HepG2 (cell line): ENCODE measurements around the gene HMCN2. TPM values are rescaled to one million over a fixed set of nuclear protein-coding genes. Genes with fewer than 3 reads are reported as not detected.

ENCODE experiments used
- ATAC-seq: fragments of 200-7000 bp; cut with Tn5 transposase; 3 replicates; pipeline ENCODE4 v1.9.1; 2020; ENCODE audit warnings: mild to moderate bottlenecking, moderate library complexity
- BruUV-seq: library from RNA; stranded (reverse); fragments of 400-500 nt; replicated peaks from 2 replicates; lab custom pipeline; 2021; lab: Mats Ljungman, UMichigan
- CTCF ChIA-PET: fragments of 300-600 bp; formaldehyde crosslinking; extraction: SDS; loops from one replicate; lab custom pipeline; 2021; ENCODE audit warnings: low total read pairs, inconsistent platforms, low intra/inter-chr PET ratio; lab: Yijun Ruan, JAX
- POLR2A ChIA-PET: fragments of 350-600 bp; sonication (Branson Sonifier 250); formaldehyde crosslinking; loops from one replicate; lab custom pipeline; 2020; ENCODE audit warnings: antibody characterized with exemption, inconsistent platforms; lab: Yijun Ruan, JAX
- DNase-seq: peaks from one replicate; pipeline ENCODE4 v3.0.0-alpha.2; 2015; ENCODE audit warnings: low spot score
- FAIRE-seq: peaks from 3 replicates; lab custom pipeline; 2011; peaks lifted over from hg19 to GRCh38; lab: Jason Lieb, UNC
- H2AFZ ChIP-seq: one replicate; pipeline ENCODE4 v1.6.1; 2011; ENCODE audit warnings: low read length, inconsistent platforms
- H3K27ac ChIP-seq: fragments of 300-600 bp; 3 replicates; pipeline ENCODE4 v1.8.0; 2011; ENCODE audit warnings: mixed run types, mild to moderate bottlenecking, mixed read lengths, low read length, inconsistent platforms; ENCODE audit not compliant: insufficient read depth; ENCODE audit errors: extremely low read length
- H3K27me3 ChIP-seq, 2 experiments: fragments of 200-600 bp in 1 of 2; 2 replicates in 1 of 2; 3 replicates in 1 of 2; pipeline versions ENCODE4 v1.6.0 to v1.8.0; 2011; ENCODE audit warnings: low read length in 2 of 2, mild to moderate bottlenecking in 2 of 2, moderate library complexity in 2 of 2, inconsistent platforms in 1 of 2; ENCODE audit not compliant: insufficient read depth in 2 of 2, control insufficient read depth in 1 of 2
- H3K36me3 ChIP-seq, 2 experiments: fragments of 200-600 bp in 1 of 2; replicated peaks in 1 of 2; 2 replicates in 1 of 2; 3 replicates in 1 of 2; pipeline versions ENCODE4 v1.5.1 to v1.8.0; 2011; ENCODE audit warnings: low read length in 2 of 2, inconsistent platforms in 1 of 2; ENCODE audit not compliant: insufficient read depth in 2 of 2, control insufficient read depth in 1 of 2
- H3K4me1 ChIP-seq: 2 replicates; pipeline ENCODE4 v1.5.1; 2012; ENCODE audit warnings: low read length, inconsistent platforms; ENCODE audit not compliant: insufficient read depth
- H3K4me2 ChIP-seq: 2 replicates; pipeline ENCODE4 v1.6.0; 2011; ENCODE audit warnings: low read depth, low read length, inconsistent platforms
- H3K4me3 ChIP-seq, 3 experiments: fragments of 200-600 bp in 1 of 3; sonication (generic), shearing (Covaris generic) in 1 of 3; replicated peaks in 1 of 3; 2 replicates each; pipeline ENCODE4 v1.5.1; 2011 to 2016; ENCODE audit warnings: low read length in 3 of 3, inconsistent platforms in 2 of 3, low read depth in 2 of 3, mild to moderate bottlenecking in 2 of 3, control low read depth in 1 of 3, mixed read lengths in 1 of 3; ENCODE audit not compliant: insufficient read depth in 1 of 3
- H3K79me2 ChIP-seq: one replicate; pipeline ENCODE4 v1.6.1; 2011; ENCODE audit warnings: low read length, inconsistent platforms; ENCODE audit not compliant: insufficient read depth
- H3K9ac ChIP-seq: 2 replicates; pipeline ENCODE4 v1.6.0; 2011; ENCODE audit warnings: mild to moderate bottlenecking, low read depth, low read length, inconsistent platforms; ENCODE audit not compliant: insufficient read depth
- H3K9me3 ChIP-seq: 2 replicates; pipeline ENCODE4 v1.5.1; 2012; ENCODE audit warnings: mild to moderate bottlenecking, low read length
- H4K20me1 ChIP-seq: 2 replicates; pipeline ENCODE4 v1.6.0; 2011; ENCODE audit warnings: inconsistent platforms, mild to moderate bottlenecking, low read length, moderate library complexity; ENCODE audit not compliant: insufficient read depth
- ADNP ChIP-seq: sonication (generic); formaldehyde crosslinking; IDR thresholded peaks from 2 replicates; pipeline ENCODE4 v1.4.0; 2020; ENCODE audit warnings: missing genetic modification reagents
- ATRX ChIP-seq: sonication (generic); formaldehyde crosslinking; IDR thresholded peaks from 2 replicates; pipeline ENCODE4 v1.4.0; 2020; ENCODE audit warnings: missing genetic modification reagents, borderline replicate concordance
- CC2D1A ChIP-seq: sonication (generic); formaldehyde crosslinking; IDR thresholded peaks from 2 replicates; pipeline ENCODE4 v1.8.1; 2023; ENCODE audit warnings: mild to moderate bottlenecking, missing genetic modification reagents
- IRX3 ChIP-seq: sonication (generic); formaldehyde crosslinking; IDR thresholded peaks from 2 replicates; pipeline ENCODE4 v1.8.1; 2023; ENCODE audit warnings: mild to moderate bottlenecking, low read depth, missing genetic modification reagents, borderline replicate concordance
- JUND ChIP-seq: sonication (generic); formaldehyde crosslinking; IDR thresholded peaks from 2 replicates; pipeline ENCODE4 v1.8.0; 2022; ENCODE audit warnings: mild to moderate bottlenecking, missing genetic modification reagents
- PCBP2 ChIP-seq: fragments of 200-400 bp; formaldehyde crosslinking; optimal IDR thresholded peaks from 2 replicates; pipeline ENCODE3; 2018; ENCODE audit warnings: low read length, low read depth; ENCODE audit not compliant: poor library complexity, severe bottlenecking
- POLR2AphosphoS2 ChIP-seq: IDR thresholded peaks from 2 replicates; pipeline ENCODE4 v1.6.1; 2011; ENCODE audit warnings: low read depth, low read length, improper control_type of control experiment
- ZFP36L2 ChIP-seq: sonication (generic); formaldehyde crosslinking; IDR thresholded peaks from 2 replicates; pipeline ENCODE4 v1.4.0; 2020; ENCODE audit warnings: missing genetic modification reagents
- ZNF225 ChIP-seq: sonication (generic); formaldehyde crosslinking; IDR thresholded peaks from 2 replicates; pipeline ENCODE4 v1.4.0; 2020; ENCODE audit warnings: mild to moderate bottlenecking, missing genetic modification reagents
- ZNF3 ChIP-seq: IDR thresholded peaks from 2 replicates; pipeline ENCODE4 v1.7.0; 2017; ENCODE audit warnings: inconsistent platforms
- ZNF572 ChIP-seq: sonication (generic); formaldehyde crosslinking; IDR thresholded peaks from 2 replicates; pipeline ENCODE4 v1.5.1; 2020; ENCODE audit warnings: mild to moderate bottlenecking, missing genetic modification reagents
- ZNF589 ChIP-seq: sonication (generic); formaldehyde crosslinking; conservative IDR thresholded peaks from 2 replicates; pipeline ENCODE4 v1.8.0; 2022; ENCODE audit warnings: mild to moderate bottlenecking, moderate library complexity, missing genetic modification reagents
- WGBS: methylation state at CpG from one replicate; pipeline ENCODE4 v1.1.6; 2017; ENCODE audit warnings: low lambda C conversion rate; 5-methylcytosine and 5-hydroxymethylcytosine counted together
- in situ Hi-C: cut with HindIII; loops from 2 replicates; pipeline ENCODE4 v1.10.0; 2017; ENCODE audit warnings: low pct_unique_long_range_greater_than_20kb; ENCODE audit not compliant: extremely low pct_ligation_motif_present
- intact Hi-C: fragments of 100-400 bp; cut with micrococcal nuclease; formaldehyde crosslinking; loops from one replicate; pipeline ENCODE4 v1.10.0; 2022; ENCODE audit not compliant: unreplicated experiment
- polyA plus RNA-seq, 8 experiments: library from polyadenylated mRNA; depleted of rRNA in 3 of 8; stranded (reverse) in 7 of 8; unstranded in 1 of 8; fragments of >200 nt; fragmentation: Illumina TruSeq in 4 of 8; extraction: Trizol in 4 of 8; gene quantifications; 2 replicates each; pipeline versions ENCODE4 v1.2.1 to v1.2.3, GENCODE V29; 2011 to 2016; ENCODE audit warnings: low read depth in 4 of 8, missing spikeins in 1 of 8, mixed read lengths in 1 of 8; ENCODE audit not compliant: insufficient read depth in 1 of 8
- total RNA-seq, 5 experiments: library from RNA; depleted of rRNA; stranded (reverse); fragments of >200 nt; fragmentation: Illumina TruSeq; extraction: Trizol; gene quantifications; 2 replicates each; pipeline ENCODE4 v1.2.3, GENCODE V29; 2016; ENCODE audit warnings: low read depth in 1 of 5
- TF ChIP-seq, protein P1 (sequence below): sonication (generic); formaldehyde crosslinking; IDR thresholded peaks from 2 replicates; pipeline ENCODE4 v1.4.0; 2020; ENCODE audit warnings: missing genetic modification reagents, borderline replicate concordance
- TF ChIP-seq, protein P2 (sequence below): sonication (generic); formaldehyde crosslinking; IDR thresholded peaks from 2 replicates; pipeline ENCODE4 v1.8.0; 2022; ENCODE audit warnings: missing genetic modification reagents, low read depth, mild to moderate bottlenecking, borderline replicate concordance

Gene HMCN2
- total and polyA plus RNA-seq, 2 of the 13 experiments (the other 11 are each of a cell fraction or from before 2014, with no cell fraction given) = 0.09 TPM; not detected in 1

- in situ Hi-C loops = no loop called here
- BruUV-seq = no TSS peak
- TF ChIP-seq JUND (CRISPR knock-in tag) (no peak), ZNF3 (no peak), POLR2AphosphoS2 (no peak), ADNP (CRISPR knock-in tag) (no peak), IRX3 (CRISPR knock-in tag) (no peak), PCBP2 (no peak), ZNF225 (CRISPR knock-in tag) (no peak), ZNF572 (no peak), ZFP36L2 (CRISPR knock-in tag) (no peak), ATRX (CRISPR knock-in tag) (no peak), CC2D1A (no peak), ZNF589 (CRISPR knock-in tag) (no peak)
- TF ChIP-seq, protein P1, sequence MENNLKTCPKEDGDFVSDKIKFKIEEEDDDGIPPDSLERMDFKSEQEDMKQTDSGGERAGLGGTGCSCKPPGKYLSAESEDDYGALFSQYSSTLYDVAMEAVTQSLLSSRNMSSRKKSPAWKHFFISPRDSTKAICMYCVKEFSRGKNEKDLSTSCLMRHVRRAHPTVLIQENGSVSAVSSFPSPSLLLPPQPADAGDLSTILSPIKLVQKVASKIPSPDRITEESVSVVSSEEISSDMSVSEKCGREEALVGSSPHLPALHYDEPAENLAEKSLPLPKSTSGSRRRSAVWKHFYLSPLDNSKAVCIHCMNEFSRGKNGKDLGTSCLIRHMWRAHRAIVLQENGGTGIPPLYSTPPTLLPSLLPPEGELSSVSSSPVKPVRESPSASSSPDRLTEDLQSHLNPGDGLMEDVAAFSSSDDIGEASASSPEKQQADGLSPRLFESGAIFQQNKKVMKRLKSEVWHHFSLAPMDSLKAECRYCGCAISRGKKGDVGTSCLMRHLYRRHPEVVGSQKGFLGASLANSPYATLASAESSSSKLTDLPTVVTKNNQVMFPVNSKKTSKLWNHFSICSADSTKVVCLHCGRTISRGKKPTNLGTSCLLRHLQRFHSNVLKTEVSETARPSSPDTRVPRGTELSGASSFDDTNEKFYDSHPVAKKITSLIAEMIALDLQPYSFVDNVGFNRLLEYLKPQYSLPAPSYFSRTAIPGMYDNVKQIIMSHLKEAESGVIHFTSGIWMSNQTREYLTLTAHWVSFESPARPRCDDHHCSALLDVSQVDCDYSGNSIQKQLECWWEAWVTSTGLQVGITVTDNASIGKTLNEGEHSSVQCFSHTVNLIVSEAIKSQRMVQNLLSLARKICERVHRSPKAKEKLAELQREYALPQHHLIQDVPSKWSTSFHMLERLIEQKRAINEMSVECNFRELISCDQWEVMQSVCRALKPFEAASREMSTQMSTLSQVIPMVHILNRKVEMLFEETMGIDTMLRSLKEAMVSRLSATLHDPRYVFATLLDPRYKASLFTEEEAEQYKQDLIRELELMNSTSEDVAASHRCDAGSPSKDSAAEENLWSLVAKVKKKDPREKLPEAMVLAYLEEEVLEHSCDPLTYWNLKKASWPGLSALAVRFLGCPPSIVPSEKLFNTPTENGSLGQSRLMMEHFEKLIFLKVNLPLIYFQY = no peak
- TF ChIP-seq, protein P2, sequence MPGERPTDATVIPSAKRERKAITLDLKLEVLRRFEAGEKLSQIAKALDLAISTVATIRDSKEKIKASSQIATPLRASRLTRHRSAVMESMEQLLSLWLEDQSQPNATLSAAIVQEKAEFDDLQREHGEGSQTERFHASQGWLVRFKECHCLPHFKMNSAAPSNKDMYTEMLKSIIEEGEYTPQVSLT = no peak
Measured at GRCh38 chr9:130225586-130225985, 40.0 kb upstream of the HMCN2 start.

More at GRCh38 chr9:130225586-130225985, 40.0 kb upstream of the HMCN2 start:
- Histone ChIP-seq H3K79me2 (no peaks in the 10 kb centered on the region), H3K4me3 (no peak overlapping the region), H3K27me3 (no peaks in the 10 kb centered on the region), H3K36me3 (no peaks in the 10 kb centered on the region), H2AFZ (no peak overlapping the region), H3K4me1 (no peaks in the 10 kb centered on the region), H3K9ac (no peak overlapping the region), H3K27ac (no peak overlapping the region), H3K4me2 (no peak overlapping the region), H4K20me1 (no peaks in the 10 kb centered on the region), H3K9me3 (peaks cover 8% of the 10 kb centered on the region; the same call in 1 of the 2 replicates)
- WGBS = 94% methylated on average over 19 of the region's 20 CpGs
- ChIA-PET POLR2A (no interaction called here), CTCF (no interaction called here)
- intact Hi-C loops = no loop called here
- no peak for FAIRE-seq
- DNase-seq = no peak
- no peak for ATAC-seq
